ENCODE results near the gene C14orf132.

C14orf132 gene

GRCh38 chr14:96031691-96032090 lies 7.5 kb upstream of the C14orf132 start (continued):
- TF ChIP-seq CSRNP3 (CRISPR knock-in tag; IDR thresholded peaks at IDR 0.05): no peak
- no peak for TF ChIP-seq PATZ1 (CRISPR knock-in tag; IDR thresholded peaks at IDR 0.05; ENCODE audit: borderline replicate concordance)
- no peak for TF ChIP-seq ISL1 (CRISPR knock-in tag; IDR thresholded peaks at IDR 0.05)
- no peak for TF ChIP-seq ZNF8 (CRISPR knock-in tag; IDR thresholded peaks at IDR 0.05)
- TF ChIP-seq OSR1 (CRISPR knock-in tag; IDR thresholded peaks at IDR 0.05): no peak
- TF ChIP-seq ZNF565 (CRISPR knock-in tag; conservative IDR thresholded peaks at IDR 0.05; ENCODE audit: low read depth): no peak
- TF ChIP-seq PPARA (CRISPR knock-in tag; IDR thresholded peaks at IDR 0.05; ENCODE audit: borderline replicate concordance): no peak
- TF ChIP-seq BACH2 (CRISPR knock-in tag; IDR thresholded peaks at IDR 0.05; ENCODE audit: borderline replicate concordance): no peak
- TF ChIP-seq TCF4 (CRISPR knock-in tag; IDR thresholded peaks at IDR 0.05; ENCODE audit: borderline replicate concordance): no peak
- no peak for TF ChIP-seq ZC3H10 (CRISPR knock-in tag; IDR thresholded peaks at IDR 0.05)
- no peak for TF ChIP-seq ZFP30 (CRISPR knock-in tag; IDR thresholded peaks at IDR 0.05)
- TF ChIP-seq ESRRG (CRISPR knock-in tag; IDR thresholded peaks at IDR 0.05): no peak
- TF ChIP-seq TOX (CRISPR knock-in tag; IDR thresholded peaks at IDR 0.05; ENCODE audit: borderline replicate concordance): no peak

- TF ChIP-seq CSRNP3 (CRISPR knock-in tag; IDR thresholded peaks at IDR 0.05): no peak
- TF ChIP-seq TOX (CRISPR knock-in tag; IDR thresholded peaks at IDR 0.05; ENCODE audit: borderline replicate concordance): no peak
- no peak for TF ChIP-seq CREB5 (CRISPR knock-in tag; IDR thresholded peaks at IDR 0.05; ENCODE audit: low read depth)
- TF ChIP-seq GLIS3 (CRISPR knock-in tag; IDR thresholded peaks at IDR 0.05): no peak
- TF ChIP-seq OSR1 (CRISPR knock-in tag; IDR thresholded peaks at IDR 0.05): no peak
- no peak for TF ChIP-seq ISL1 (CRISPR knock-in tag; IDR thresholded peaks at IDR 0.05)
- TF ChIP-seq ESRRG (CRISPR knock-in tag; IDR thresholded peaks at IDR 0.05): no peak
- no peak for TF ChIP-seq PPARA (CRISPR knock-in tag; IDR thresholded peaks at IDR 0.05; ENCODE audit: borderline replicate concordance)
- no peak for TF ChIP-seq RARB (CRISPR knock-in tag; IDR thresholded peaks at IDR 0.05)
- no peak for TF ChIP-seq ZC3H10 (CRISPR knock-in tag; IDR thresholded peaks at IDR 0.05)
- no peak for TF ChIP-seq TSHZ2 (CRISPR knock-in tag; IDR thresholded peaks at IDR 0.05)
- TF ChIP-seq TCF4 (CRISPR knock-in tag; IDR thresholded peaks at IDR 0.05; ENCODE audit: borderline replicate concordance): no peak
- no peak for TF ChIP-seq ZNF8 (CRISPR knock-in tag; IDR thresholded peaks at IDR 0.05)
- no peak for TF ChIP-seq PATZ1 (CRISPR knock-in tag; IDR thresholded peaks at IDR 0.05; ENCODE audit: borderline replicate concordance)
- no peak for TF ChIP-seq ARNTL (CRISPR knock-in tag; IDR thresholded peaks at IDR 0.05; ENCODE audit: borderline replicate concordance, low read depth)
- no peak for TF ChIP-seq SNAI2 (CRISPR knock-in tag; IDR thresholded peaks at IDR 0.05)
- ATAC-seq: no peak
Observed at GRCh38 chr14:96035456-96035855, 3.7 kb upstream of the C14orf132 start.

All from SK-N-SH treated with all-trans-retinoic acid at 6 μM for 48 hours (cell line).